Pancreas (tissue), 10 donors: ENCODE measurements around the gene MEA1. TPM values are rescaled to one million over a fixed set of nuclear protein-coding genes. Genes with fewer than 3 reads are reported as not detected.

Source experiments
- ATAC-seq, 4 donors: fragments of 200-7000 bp; cut with Tn5 transposase; one replicate each; pipeline versions ENCODE4 v1.8.0 to v1.9.1; 2020; ENCODE audit warnings: mild to moderate bottlenecking in 4 of 4, moderate library complexity in 4 of 4
- DNase-seq, 6 donors: peaks; one replicate each; pipeline ENCODE4 v3.0.0-alpha.2; 2020
- FAIRE-seq: peaks from 2 replicates; lab custom pipeline; 2012; peaks lifted over from hg19 to GRCh38; lab: Jason Lieb, UNC
- H3K27ac ChIP-seq, 4 donors: fragments of 200-600 bp; sonication (generic); 1 replicate in 3 of 4; 2 replicates in 1 of 4; pipeline versions ENCODE4 v1.5.0 to v1.8.0; 2020
- H3K27me3 ChIP-seq, 4 donors: fragments of 200-600 bp; one replicate each; pipeline ENCODE4 v1.8.0; 2021
- H3K36me3 ChIP-seq, 3 donors: fragments of 200-600 bp; sonication (generic) in 1 of 3; one replicate each; pipeline versions ENCODE4 v1.5.0 to v1.8.0; 2020 to 2021
- H3K4me1 ChIP-seq, 3 donors: fragments of 200-600 bp; one replicate each; pipeline ENCODE4 v1.8.0; 2021
- H3K4me3 ChIP-seq, 4 donors: fragments of 200-600 bp; sonication (generic) in 2 of 4; one replicate each; pipeline versions ENCODE4 v1.5.0 to v1.8.0; 2020 to 2021
- H3K9me3 ChIP-seq, 4 donors: fragments of 200-600 bp; one replicate each; pipeline ENCODE4 v1.8.0; 2021
- WGBS, 2 donors: extraction: QIAGEN DNeasy Blood & Tissue Kit; methylation state at CpG; one replicate each; pipeline ENCODE4 v1.1.7; 2013; 5-methylcytosine and 5-hydroxymethylcytosine counted together
- intact Hi-C, 3 donors: fragments of 100-400 bp; cut with DNase I; formaldehyde crosslinking; loops; one replicate each; pipeline versions ENCODE4 v1.11.1 to v1.14.2; 2022
- polyA plus RNA-seq, 2 donors: library from polyadenylated mRNA; stranded (reverse); fragments of 200-250 nt; gene quantifications; one replicate each; pipeline ENCODE4 v1.2.3, GENCODE V29; 2013
- total RNA-seq, 6 donors: library from RNA; stranded (reverse); fragmentation: NEBNext Ultra II Directional in 4 of 6; extraction: Animal tissue kit (Norgen Biotek cat#: 25700) in 4 of 6; gene quantifications; one replicate each; pipeline versions ENCODE4 v1.2.1 to v1.2.4, GENCODE V29; 2021 to 2023
- TF ChIP-seq, protein P1 (sequence below), 4 donors: fragments of 200-600 bp; sonication (generic) in 3 of 4; IDR thresholded peaks; one replicate each; pipeline versions ENCODE4 v1.5.0 to v1.8.0; 2021; ENCODE audit warnings: antibody characterized with exemption in 4 of 4
- donor health status: healthy with polysubstance abuse.
- donor health status: DM: no; HTN: no; CAD: no; lungs with moderate emphysema.
- donor health status: DM: no; HTN: no; CAD: no.
- donor health status: control.
- donor health status: control.
- donor health status: Bipolar disorder and iron deficiency.
- donor health status: DM: yes; HTN: yes; CAD: no.
- donor health status: DM: no; HTN: no; CAD: no.
- donor health status: DM: no; HTN: no; CAD: no.
- donor health status: DM: yes; HTN: yes; CAD: no.

MEA1 gene
- total and polyA plus RNA-seq, 8 donors, result 16.5 to 48.7 (median 24.6) TPM

DNA sequence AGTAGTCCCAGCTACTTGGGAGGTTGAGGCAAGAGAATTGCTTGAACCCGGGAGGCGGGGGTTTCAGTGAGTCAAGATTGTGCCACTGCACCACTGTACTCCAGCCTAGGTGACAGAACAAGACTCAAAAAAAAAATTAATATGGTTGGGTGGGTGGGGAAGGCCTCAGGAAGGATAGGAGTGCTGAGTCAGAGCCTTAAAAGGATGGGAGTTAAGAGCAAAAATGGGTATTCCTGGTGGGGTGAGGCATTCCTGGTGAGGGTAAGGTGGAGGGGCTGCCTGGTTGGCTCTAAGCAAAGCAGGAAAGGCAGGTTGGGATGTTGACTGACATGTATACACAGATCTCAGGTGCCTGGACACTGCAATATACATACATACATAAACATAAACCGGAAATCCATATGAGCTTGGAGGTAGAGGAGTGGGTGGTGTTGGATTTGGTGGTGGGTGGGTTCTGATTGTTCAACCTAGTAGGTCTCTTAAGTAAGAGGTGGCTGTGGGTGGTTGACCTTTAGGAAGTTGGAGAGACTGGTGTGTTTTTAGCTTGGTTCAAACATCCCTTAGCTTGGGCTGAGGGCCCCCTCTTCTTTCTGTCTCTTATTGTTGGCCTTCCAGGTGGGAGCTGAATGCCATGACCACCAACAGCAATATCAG, 6.4 kb upstream of the MEA1 start:
- intact Hi-C loops, result no loop called here
- Histone ChIP-seq H3K36me3 (peaks cover 0 to 13% (median 3%) of the 10 kb centered on the region in 3 donors), H3K27ac (no peak overlapping the region), H3K9me3 (no peaks in the 10 kb centered on the region), H3K4me3 (no peak overlapping the region), H3K27me3 (no peaks in the 10 kb centered on the region), H3K4me1 (peaks cover 0 to 25% (median 3%) of the 10 kb centered on the region in 3 donors)
- TF ChIP-seq, protein P1, sequence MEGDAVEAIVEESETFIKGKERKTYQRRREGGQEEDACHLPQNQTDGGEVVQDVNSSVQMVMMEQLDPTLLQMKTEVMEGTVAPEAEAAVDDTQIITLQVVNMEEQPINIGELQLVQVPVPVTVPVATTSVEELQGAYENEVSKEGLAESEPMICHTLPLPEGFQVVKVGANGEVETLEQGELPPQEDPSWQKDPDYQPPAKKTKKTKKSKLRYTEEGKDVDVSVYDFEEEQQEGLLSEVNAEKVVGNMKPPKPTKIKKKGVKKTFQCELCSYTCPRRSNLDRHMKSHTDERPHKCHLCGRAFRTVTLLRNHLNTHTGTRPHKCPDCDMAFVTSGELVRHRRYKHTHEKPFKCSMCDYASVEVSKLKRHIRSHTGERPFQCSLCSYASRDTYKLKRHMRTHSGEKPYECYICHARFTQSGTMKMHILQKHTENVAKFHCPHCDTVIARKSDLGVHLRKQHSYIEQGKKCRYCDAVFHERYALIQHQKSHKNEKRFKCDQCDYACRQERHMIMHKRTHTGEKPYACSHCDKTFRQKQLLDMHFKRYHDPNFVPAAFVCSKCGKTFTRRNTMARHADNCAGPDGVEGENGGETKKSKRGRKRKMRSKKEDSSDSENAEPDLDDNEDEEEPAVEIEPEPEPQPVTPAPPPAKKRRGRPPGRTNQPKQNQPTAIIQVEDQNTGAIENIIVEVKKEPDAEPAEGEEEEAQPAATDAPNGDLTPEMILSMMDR (IDR thresholded peaks at IDR 0.05), result no peak
- DNase-seq (peak in 1 of 6 donors; percentile 2), FAIRE-seq (no peak), ATAC-seq (no peak)
- WGBS, 2 donors, result 92 to 97% methylated on average over 3 of the region's 3 CpGs

DNA sequence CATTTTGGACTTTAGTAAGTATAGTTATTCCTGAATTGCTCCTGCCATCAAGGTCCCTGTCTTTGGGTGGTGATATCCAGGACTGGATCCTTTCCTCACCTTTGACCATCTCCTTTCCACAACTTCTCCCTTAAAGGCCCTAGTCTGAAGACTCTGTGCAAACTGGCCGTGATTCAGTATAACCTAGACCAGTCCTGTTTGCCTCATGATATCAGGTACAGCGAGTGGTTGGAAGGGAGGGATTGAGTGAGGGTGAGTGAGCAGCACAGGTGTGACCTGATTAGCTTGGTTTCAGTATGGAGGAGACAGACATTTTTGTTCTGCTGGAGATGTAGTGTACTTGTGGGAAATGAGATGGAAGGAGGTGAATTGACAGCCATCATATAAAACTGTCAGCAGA, 5.4 kb upstream of the MEA1 start:
- Histone ChIP-seq H3K4me1 (peaks cover 0 to 31% (median 3%) of the 10 kb centered on the region in 3 donors), H3K9me3 (no peaks in the 10 kb centered on the region), H3K27ac (no peak overlapping the region), H3K36me3 (peaks cover 0 to 6% (median 0%) of the 10 kb centered on the region in 3 donors), H3K27me3 (no peaks in the 10 kb centered on the region), H3K4me3 (no peak overlapping the region)
- DNase-seq (no peak), ATAC-seq (no peak), FAIRE-seq (no peak)
- intact Hi-C loops, result no loop called here
- 63 to 71% methylated on average over 2 of the region's 2 CpGs for WGBS, 2 donors
- TF ChIP-seq, protein P1 (IDR thresholded peaks at IDR 0.05), result no peak

DNA sequence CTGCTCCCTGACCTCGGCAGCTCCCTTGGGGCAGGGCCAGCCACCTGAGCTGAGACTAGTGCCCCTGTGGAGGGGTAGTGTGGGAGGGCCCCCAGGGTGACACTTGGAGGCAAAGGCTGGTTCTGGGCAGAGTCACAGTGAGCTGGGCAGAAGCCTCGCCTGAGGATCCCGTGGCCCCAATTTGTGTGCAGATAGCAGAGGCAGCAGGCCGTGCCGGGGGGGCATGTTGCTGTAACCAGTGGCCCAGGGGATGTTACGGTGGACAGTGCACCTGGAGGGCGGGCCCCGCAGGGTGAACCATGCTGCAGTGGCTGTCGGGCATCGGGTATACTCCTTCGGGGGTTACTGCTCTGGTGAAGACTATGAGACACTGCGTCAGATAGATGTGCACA, 3.2 kb upstream of the MEA1 start:
- ATAC-seq (no peak), FAIRE-seq (no peak), DNase-seq (peak in 2 of 6 donors; percentile 32 to 71)
- H3K36me3 ChIP-seq, result peaks cover 0 to 6% (median 0%) of the 10 kb centered on the region in 3 donors
- no peak overlapping the region for H3K4me3 ChIP-seq
- 87 to 88% methylated on average over 12 of the region's 12 CpGs for WGBS, 2 donors
- TF ChIP-seq, protein P1 (IDR thresholded peaks at IDR 0.05), result no peak
- H3K4me1 ChIP-seq, result peaks cover 0 to 23% (median 4%) of the 10 kb centered on the region in 3 donors
- no peak overlapping the region for H3K27ac ChIP-seq
- H3K9me3 ChIP-seq, result no peaks in the 10 kb centered on the region
- intact Hi-C loops, result no loop called here
- H3K27me3 ChIP-seq, result no peaks in the 10 kb centered on the region

DNA sequence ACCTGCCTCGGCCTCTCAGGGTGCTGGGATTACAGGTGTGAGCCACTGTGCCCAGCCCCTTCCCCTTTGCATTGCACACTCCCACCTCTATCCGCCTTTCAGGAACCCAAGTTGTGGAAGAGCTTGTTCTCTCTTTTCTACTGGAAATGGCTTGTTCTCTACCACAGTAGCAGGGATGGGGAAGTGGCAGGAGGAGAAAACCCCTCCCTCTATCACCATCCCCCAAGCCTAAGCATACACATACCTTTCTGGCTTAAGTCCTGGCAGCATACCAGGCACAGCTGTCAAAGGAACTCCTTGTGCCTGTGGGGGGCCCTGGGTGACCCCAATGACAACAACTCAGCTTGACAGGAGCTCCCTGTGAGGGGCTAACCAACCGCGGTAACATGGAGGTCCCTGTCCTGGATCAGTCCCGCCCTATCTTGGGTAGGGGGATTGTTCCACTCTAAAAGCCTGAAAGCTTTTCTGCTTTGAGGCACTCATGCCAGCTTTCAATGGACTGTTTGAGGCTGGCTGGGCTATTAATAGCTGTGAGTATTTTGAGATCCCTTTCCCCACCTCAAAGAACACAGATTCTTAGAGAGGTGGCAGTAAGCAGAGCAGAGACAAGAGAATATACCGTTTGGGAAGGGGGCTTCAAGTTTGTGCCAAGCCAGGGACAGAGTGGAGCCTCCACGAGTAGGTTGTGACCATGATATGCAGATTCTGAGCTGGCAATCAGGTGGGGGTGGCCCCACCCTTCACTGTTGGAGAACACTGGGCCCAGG, 2.6 kb upstream of the MEA1 start:
- H3K9me3 ChIP-seq, result no peaks in the 10 kb centered on the region
- no peak for ATAC-seq
- H3K27me3 ChIP-seq, result no peaks in the 10 kb centered on the region
- 69 to 75% methylated on average over 7 of the region's 7 CpGs for WGBS, 2 donors
- H3K27ac ChIP-seq, result no peak overlapping the region
- H3K36me3 ChIP-seq, result peaks cover 0 to 9% (median 0%) of the 10 kb centered on the region in 3 donors
- H3K4me1 ChIP-seq, result peaks cover 0 to 23% (median 4%) of the 10 kb centered on the region in 3 donors
- no peak for FAIRE-seq
- no peak for DNase-seq
- intact Hi-C loops, result no loop called here
- TF ChIP-seq, protein P1 (IDR thresholded peaks at IDR 0.05), result no peak
- H3K4me3 ChIP-seq, result no peak overlapping the region
